Effector memory CD8-positive, alpha-beta T cell (primary cell): Measurements from ENCODE around the gene EDA.
A peak's percentile ranks its signal among the peaks of the same experiment; 100 is the strongest.

Experiments
- ATAC-seq: fragments of 150-1000 bp; cut with Tn5 transposase; replicated peaks from 2 replicates; pipeline ENCODE4 v1.10.0; 2021; ENCODE audit warnings: mild to moderate bottlenecking, moderate library complexity
- DNase-seq, 3 experiments: peaks; one replicate each; pipeline ENCODE4 v3.0.0; 2021
- H3K27ac Mint-ChIP-seq, 2 donors: one replicate each; pipeline ENCODE4 v1.8.0; 2022; ENCODE audit warnings: mild to moderate bottlenecking in 2 of 2, mixed read lengths in 2 of 2, moderate library complexity in 2 of 2
- H3K27me3 Mint-ChIP-seq, 2 donors: one replicate each; pipeline ENCODE4 v1.8.0; 2022; ENCODE audit warnings: mixed read lengths in 2 of 2
- H3K36me3 Mint-ChIP-seq: one replicate; pipeline ENCODE4 v1.8.0; 2022; ENCODE audit warnings: mild to moderate bottlenecking, moderate library complexity, mixed read lengths; ENCODE audit not compliant: insufficient read depth
- H3K4me1 Mint-ChIP-seq, 2 donors: one replicate each; pipeline ENCODE4 v1.8.0; 2022; ENCODE audit warnings: low read depth in 2 of 2, mixed read lengths in 2 of 2
- H3K4me3 Mint-ChIP-seq, 2 donors: one replicate each; pipeline ENCODE4 v1.8.0; 2022; ENCODE audit warnings: mild to moderate bottlenecking in 2 of 2, mixed read lengths in 2 of 2, moderate library complexity in 2 of 2
- H3K9me3 Mint-ChIP-seq, 2 donors: one replicate each; pipeline ENCODE4 v1.8.0; 2022; ENCODE audit warnings: mixed read lengths in 2 of 2

Gene EDA

DNA sequence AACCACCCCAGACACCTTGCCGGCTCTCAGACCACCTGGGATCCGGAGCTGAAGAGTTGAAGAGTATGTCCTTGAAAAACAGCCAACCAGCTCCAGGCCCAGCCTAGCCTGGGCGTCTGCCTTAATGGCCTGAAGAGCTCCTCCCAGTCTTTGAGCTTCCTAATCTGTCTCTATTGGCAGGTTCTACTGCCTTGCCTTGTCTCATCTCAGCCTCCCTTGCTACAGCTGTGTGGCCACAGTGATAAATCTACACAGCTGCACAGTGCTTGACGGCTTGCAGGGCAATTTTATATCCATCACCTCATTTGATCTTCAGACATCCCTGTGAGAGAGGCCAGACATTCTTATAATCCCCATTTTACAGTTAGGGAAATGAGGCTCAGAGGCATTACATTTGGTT is 413.9 kb downstream of the EDA start:
- Mint-ChIP-seq H3K27me3 (no peaks in the 10 kb centered on the region), H3K4me3 (no peak overlapping the region), H3K27ac (no peak overlapping the region), H3K9me3 (no peaks in the 10 kb centered on the region), H3K36me3 (no peaks in the 10 kb centered on the region), H3K4me1 (peaks cover 5 to 15% of the 10 kb centered on the region in 2 donors)
- no peak for ATAC-seq
- no peak for DNase-seq

DNA sequence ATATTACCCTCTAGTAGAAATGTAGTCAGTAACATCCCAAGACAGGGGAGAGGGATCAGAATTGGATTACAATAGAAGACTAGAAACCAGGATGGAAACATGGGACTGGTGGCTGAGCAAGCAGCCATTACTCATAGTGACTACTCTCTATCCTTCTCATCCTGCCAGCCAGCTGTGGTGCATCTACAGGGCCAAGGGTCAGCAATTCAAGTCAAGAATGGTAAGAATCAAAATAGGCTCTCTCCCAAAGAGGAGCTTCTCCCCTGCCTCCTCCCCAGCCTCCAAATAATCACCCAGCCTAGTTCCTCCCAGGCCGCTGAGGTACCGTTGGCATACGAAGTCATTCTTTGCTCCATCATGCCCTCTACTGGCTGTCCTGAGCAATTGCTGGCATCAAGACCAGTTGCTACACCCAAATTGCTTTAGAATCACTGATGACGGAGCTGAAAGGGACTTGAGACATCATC is 414.4 kb downstream of the EDA start:
- ATAC-seq (peak; percentile 67), DNase-seq (peak; percentile 7 to 18 (median 17))
- H3K36me3 Mint-ChIP-seq = no peaks in the 10 kb centered on the region
- peaks cover 5 to 15% of the 10 kb centered on the region in 2 donors for H3K4me1 Mint-ChIP-seq
- no peaks in the 10 kb centered on the region for H3K9me3 Mint-ChIP-seq
- H3K27ac Mint-ChIP-seq = no peak overlapping the region
- no peak overlapping the region for H3K4me3 Mint-ChIP-seq
- H3K27me3 Mint-ChIP-seq = no peaks in the 10 kb centered on the region

DNA sequence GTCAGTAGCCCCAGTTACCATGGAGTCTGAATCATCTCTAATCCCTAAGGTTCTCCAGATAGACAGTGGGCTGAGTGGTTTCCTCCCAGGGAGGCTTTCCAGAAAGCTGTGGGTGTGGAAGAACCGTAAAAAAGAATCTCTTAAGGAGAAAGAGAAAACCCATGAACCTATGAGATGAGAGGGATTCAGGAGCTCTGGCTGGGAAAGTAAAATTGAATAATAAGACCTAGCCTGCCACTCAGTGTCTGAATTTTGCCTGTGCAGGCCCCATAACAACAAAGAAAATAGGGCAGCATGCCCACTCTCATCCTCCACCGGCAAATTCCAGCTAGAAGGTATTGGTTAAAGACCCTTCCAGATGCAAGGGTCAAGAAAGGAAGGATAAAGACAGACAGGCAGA is 416.9 kb downstream of the EDA start:
- peaks cover 0 to 6% of the 10 kb centered on the region in 2 donors for H3K4me1 Mint-ChIP-seq
- no peak for ATAC-seq

DNA sequence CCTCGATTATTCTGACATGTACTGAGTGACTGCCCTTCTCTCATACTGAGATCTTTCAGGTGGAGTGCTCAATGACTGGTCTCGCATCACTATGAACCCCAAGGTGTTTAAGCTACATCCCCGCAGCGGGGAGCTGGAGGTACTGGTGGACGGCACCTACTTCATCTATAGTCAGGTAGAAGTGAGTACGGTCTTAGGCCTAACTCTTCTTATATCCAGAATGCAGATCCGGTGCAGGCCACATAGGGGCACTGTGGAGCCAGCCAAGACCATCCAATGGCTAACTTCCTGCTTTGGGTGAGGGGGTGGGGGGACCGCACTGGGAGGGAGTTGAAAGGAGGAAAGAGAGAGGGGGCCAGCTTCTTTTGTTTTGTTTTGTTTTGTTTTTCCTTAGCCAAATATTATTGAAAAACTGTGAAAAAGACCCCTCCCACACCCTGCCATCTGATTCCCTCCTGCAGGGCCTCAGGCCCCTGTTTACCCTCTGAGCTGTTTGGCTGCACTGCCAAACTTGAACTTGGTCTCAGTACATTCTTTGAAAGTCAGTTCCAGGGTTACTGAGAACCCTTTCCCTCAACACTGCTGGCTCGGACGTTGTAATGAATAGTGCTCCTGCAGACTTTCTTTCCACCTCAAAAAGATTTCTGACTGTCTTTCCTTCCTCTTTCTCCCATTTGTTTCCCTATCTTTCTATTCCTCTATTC is 417.6 kb downstream of the EDA start:
- no peaks in the 10 kb centered on the region for H3K9me3 Mint-ChIP-seq
- H3K27me3 Mint-ChIP-seq = no peaks in the 10 kb centered on the region
- peaks cover 0 to 6% of the 10 kb centered on the region in 2 donors for H3K4me1 Mint-ChIP-seq
- ATAC-seq = no peak
- no peak for DNase-seq
- no peaks in the 10 kb centered on the region for H3K36me3 Mint-ChIP-seq
- H3K27ac Mint-ChIP-seq = no peak overlapping the region
- H3K4me3 Mint-ChIP-seq = no peak overlapping the region

More for the DNA sequence above, 416.9 kb downstream of the EDA start:
- H3K4me3 Mint-ChIP-seq = no peak overlapping the region
- H3K27me3 Mint-ChIP-seq = no peaks in the 10 kb centered on the region
- H3K27ac Mint-ChIP-seq = no peak overlapping the region
- H3K36me3 Mint-ChIP-seq = no peaks in the 10 kb centered on the region
- no peak for DNase-seq
- no peaks in the 10 kb centered on the region for H3K9me3 Mint-ChIP-seq

DNA sequence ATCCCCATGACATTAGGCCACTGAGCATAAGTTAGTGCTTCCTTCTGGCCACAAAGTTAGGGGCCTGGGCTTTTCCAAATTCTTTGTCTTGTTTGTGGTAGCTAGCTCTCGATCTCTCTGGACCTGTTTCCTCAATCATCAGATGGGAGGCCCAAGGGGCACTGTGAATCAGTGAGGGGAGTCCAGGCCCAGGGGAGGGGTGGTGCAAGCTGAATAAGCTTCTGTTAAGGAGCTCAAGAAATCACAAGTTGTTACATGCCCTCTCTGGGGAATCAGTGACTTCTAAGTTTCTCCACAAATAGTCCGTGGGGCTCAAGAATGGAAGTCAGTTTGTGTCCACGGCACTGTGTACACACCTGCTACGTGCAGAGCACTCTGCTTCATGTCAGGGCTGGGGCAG is 418.7 kb downstream of the EDA start:
- peaks cover 0 to 6% of the 10 kb centered on the region in 2 donors for H3K4me1 Mint-ChIP-seq
- H3K36me3 Mint-ChIP-seq = no peaks in the 10 kb centered on the region
- no peak overlapping the region for H3K4me3 Mint-ChIP-seq
- ATAC-seq = no peak
- no peak for DNase-seq
- no peaks in the 10 kb centered on the region for H3K9me3 Mint-ChIP-seq
- H3K27ac Mint-ChIP-seq = no peak overlapping the region
- no peaks in the 10 kb centered on the region for H3K27me3 Mint-ChIP-seq

DNA sequence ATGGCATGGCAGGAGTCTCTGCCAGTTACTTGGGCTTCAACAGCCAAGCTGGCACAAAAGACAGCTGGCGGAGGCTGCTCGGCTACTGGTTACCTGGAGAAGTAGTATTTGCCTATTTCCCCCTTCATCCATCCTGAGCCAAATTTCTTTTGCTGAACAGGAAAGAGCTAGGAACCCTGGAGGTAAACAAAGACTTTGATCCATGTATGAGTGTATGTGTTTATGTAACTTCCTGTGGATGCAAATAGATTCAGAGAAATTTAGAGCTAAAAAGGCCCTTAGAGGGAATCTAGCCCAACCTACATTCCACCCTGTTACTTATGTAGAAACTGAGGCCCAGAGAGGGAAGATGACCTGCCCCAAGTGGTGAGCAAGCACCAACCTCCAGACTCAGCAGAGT is 422.6 kb downstream of the EDA start:
- Mint-ChIP-seq H3K27ac (no peak overlapping the region), H3K4me1 (peaks cover 0 to 2% of the 10 kb centered on the region in 2 donors), H3K9me3 (no peaks in the 10 kb centered on the region), H3K27me3 (no peaks in the 10 kb centered on the region), H3K36me3 (no peaks in the 10 kb centered on the region), H3K4me3 (no peak overlapping the region)
- DNase-seq (no peak), ATAC-seq (no peak)

DNA sequence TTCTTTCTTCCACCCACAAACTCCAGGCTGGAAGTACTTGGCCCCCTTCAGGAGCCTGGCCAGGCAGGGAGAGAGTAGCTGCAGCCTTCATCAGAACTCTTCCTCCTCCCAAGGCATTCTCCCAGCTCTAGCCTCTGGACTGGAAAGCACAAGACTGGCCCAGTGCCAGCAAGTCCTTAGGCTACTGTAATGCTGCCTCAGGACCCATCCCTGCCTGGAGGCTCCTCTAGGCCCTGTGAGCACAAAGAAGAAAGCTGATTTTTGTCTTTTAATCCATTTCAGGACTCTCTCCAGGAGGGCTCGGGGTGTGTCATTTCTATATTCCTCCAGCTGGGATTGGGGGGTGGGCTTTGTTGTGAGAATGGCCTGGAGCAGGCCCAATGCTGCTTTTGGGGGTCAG is 423.0 kb downstream of the EDA start:
- H3K27ac Mint-ChIP-seq = no peak overlapping the region
- H3K27me3 Mint-ChIP-seq = no peaks in the 10 kb centered on the region
- DNase-seq (no peak), ATAC-seq (no peak)
- no peaks in the 10 kb centered on the region for H3K9me3 Mint-ChIP-seq
- H3K4me3 Mint-ChIP-seq = no peak overlapping the region
- no peaks in the 10 kb centered on the region for H3K36me3 Mint-ChIP-seq
- H3K4me1 Mint-ChIP-seq = peaks cover 0 to 1% of the 10 kb centered on the region in 2 donors

DNA sequence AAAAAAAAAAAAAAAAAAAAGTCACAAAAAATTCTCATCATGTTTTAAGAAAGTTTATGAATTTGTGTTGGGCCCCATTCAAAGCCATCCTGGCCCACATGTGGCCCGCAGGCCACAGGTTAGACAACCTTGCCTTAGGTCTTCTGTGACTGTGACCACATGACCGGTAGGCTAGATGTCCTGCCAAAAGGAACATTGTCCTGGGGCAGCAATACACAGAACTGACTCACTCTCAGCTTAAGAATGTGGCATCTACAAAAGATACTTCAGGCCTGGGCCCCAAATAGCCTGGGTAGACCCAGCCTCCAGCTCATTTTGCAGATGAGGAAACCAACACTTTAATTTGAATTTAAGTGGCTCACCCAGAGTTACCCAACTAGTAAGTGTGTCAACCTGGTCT is 423.8 kb downstream of the EDA start:
- no peak overlapping the region for H3K27ac Mint-ChIP-seq
- ATAC-seq = no peak
- H3K4me3 Mint-ChIP-seq = no peak overlapping the region

DNA sequence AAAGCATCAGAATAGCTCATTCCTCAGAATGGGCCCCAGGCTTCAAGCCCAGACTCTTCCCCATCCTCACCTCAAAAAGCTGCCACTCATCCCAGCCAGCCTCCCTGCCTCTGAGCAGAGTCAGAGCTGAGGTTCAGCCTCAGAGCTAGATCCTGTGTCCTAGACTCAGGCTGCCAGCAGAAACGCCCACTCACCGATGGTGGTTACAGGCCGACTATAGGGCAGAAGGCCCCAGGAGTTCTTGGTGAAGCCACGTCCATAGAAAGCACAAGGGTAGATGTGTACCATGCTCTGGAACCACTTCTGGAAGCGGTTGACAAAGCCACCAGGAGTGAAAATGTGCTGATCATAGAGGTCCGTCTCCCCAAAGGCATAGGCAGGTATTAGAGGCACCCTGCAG is 426.1 kb downstream of the EDA start:
- no peaks in the 10 kb centered on the region for H3K27me3 Mint-ChIP-seq
- H3K9me3 Mint-ChIP-seq = no peaks in the 10 kb centered on the region
- H3K4me3 Mint-ChIP-seq = no peak overlapping the region
- H3K27ac Mint-ChIP-seq = no peak overlapping the region
- H3K36me3 Mint-ChIP-seq = no peaks in the 10 kb centered on the region
- H3K4me1 Mint-ChIP-seq = no peaks in the 10 kb centered on the region
- ATAC-seq = no peak
- DNase-seq = no peak

More for the DNA sequence above, 423.8 kb downstream of the EDA start:
- Mint-ChIP-seq H3K27me3 (no peaks in the 10 kb centered on the region), H3K36me3 (no peaks in the 10 kb centered on the region), H3K9me3 (no peaks in the 10 kb centered on the region), H3K4me1 (no peaks in the 10 kb centered on the region)
- DNase-seq = no peak

DNA sequence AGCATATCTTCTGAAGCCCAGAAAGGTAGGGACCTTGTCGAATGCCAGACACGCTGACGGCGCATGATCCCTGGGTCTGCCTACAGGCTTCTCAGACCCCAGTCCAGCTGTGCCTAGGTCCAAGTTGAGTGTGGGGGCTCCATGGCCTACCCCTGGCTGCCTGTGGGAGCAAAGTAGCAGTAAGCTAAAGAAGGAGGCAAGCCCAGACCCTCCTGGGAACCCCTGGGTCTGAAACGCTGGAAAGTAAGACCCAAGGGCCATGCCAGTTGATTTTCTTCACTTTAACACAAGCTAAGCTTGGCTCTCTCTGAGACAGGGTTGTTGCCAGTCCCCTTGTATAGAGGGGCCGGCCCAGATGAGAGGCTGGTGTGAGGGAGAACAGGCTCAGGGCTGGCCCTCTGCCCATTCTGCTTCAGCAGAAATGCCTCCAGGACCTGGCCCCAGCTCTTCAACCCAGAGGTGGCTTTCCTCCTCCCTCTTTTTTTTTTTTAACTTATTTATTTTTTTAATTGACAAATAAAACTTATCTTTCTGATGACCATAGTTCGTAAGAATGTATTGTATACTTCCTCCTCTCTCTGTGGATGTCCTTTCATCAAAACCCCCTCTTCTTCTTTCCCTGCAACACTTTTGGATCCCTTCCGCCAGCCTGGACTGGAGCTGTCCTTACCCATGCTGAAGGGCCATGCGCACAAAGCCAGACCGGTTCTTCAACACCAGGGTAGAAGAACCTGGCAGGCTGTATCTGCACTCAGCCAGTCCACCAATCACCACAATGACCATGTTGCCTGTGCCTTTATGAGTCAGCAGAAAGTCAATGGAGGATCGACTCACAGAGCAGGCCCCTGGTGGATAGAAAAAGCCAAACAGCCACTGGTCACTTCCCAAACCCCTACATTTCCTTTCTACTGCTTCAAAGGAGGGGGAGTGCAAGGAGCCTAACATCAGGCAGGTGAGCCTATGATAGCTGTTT is 426.8 kb downstream of the EDA start:
- Mint-ChIP-seq H3K4me1 (no peaks in the 10 kb centered on the region), H3K4me3 (no peak overlapping the region), H3K36me3 (no peaks in the 10 kb centered on the region), H3K9me3 (no peaks in the 10 kb centered on the region), H3K27me3 (peaks cover 2% of the 10 kb centered on the region in 2 donors), H3K27ac (no peak overlapping the region)
- ATAC-seq = no peak
- no peak for DNase-seq

DNA sequence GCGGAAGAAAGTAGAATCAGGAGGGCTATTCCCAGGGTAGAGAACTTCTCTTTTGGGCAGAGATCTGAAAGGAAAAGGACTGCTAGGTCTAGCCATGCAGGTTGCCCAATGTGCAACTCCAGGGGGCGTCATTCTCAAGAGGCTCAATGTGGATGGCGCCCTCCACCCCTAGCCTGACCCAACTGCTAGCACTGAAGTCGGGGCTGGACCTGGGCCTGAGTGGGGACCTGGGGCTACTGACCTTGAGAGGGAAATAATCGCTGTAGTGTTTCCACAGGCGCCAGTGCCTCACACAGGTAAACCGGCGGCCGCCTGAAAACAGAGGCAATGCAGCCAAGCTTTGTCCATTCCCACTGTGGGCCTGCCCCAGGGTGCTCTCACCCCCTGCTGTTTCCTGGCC is 427.8 kb downstream of the EDA start:
- ATAC-seq = no peak

DNA sequence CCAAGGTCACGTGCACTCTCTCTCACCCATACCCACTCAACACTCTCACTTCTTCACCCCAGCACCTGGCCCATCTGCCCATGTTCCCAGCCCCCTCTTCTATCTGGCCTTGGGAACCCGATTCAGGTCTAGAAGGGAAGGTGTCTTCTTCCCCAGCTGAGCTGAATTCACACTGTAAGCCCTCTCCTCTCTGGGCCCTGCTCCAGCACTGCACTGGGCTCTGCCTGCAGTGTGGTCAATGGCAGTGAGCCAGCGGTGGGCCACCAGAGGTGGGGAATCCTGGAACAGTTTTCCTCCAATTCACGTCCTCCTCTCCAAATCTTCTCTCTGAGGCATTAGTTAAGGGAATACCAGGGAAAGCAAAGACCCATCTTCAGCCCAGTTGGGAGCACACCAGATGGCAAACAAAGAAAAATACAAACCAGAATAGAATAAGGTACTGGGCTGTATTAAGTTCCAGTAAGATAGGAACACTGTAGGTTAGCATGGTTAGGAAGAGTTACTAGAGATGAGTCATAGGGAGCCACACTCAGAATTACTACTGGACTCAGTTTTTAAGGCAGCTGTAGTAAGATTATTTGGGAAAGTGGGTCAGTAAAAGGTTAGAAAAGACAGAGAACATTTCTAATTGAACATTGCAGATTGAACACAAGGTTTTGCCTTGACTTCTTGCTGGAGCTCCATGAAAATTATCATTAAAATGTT is 428.8 kb downstream of the EDA start:
- no peaks in the 10 kb centered on the region for H3K36me3 Mint-ChIP-seq
- no peaks in the 10 kb centered on the region for H3K9me3 Mint-ChIP-seq
- H3K4me3 Mint-ChIP-seq = no peak overlapping the region
- H3K27me3 Mint-ChIP-seq = peaks cover 11 to 15% of the 10 kb centered on the region in 2 donors
- no peak overlapping the region for H3K27ac Mint-ChIP-seq
- DNase-seq (no peak), ATAC-seq (no peak)
- no peaks in the 10 kb centered on the region for H3K4me1 Mint-ChIP-seq

More for the DNA sequence above, 427.8 kb downstream of the EDA start:
- Mint-ChIP-seq H3K4me3 (no peak overlapping the region), H3K4me1 (no peaks in the 10 kb centered on the region), H3K27me3 (peaks cover 11 to 12% of the 10 kb centered on the region in 2 donors), H3K27ac (no peak overlapping the region), H3K36me3 (no peaks in the 10 kb centered on the region), H3K9me3 (no peaks in the 10 kb centered on the region)
- DNase-seq = no peak

DNA sequence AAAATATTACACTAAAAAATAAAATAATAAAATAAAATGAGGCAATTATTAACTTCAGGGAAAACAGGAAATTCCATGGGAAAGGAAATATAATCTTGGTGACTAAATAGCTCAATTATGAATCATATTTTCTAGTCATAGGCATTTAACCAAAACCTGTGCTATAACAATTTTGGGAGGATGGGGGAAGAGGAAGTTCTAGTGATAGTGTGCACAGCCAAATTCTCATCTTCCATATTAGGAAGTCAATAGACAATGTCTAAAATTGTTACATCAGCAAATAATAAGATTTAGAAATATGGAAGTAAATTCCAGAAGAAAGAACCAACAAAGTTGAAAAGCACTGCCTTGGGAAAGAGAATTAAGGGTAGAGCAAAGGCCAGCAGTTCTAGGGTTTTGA is 431.1 kb downstream of the EDA start:
- Mint-ChIP-seq H3K4me3 (no peak overlapping the region), H3K27ac (no peak overlapping the region), H3K4me1 (no peaks in the 10 kb centered on the region), H3K27me3 (peaks cover 15 to 24% of the 10 kb centered on the region in 2 donors), H3K36me3 (no peaks in the 10 kb centered on the region), H3K9me3 (no peaks in the 10 kb centered on the region)
- ATAC-seq (no peak), DNase-seq (no peak)
